Measurements from ENCODE around the gene C2CD3.

Gene C2CD3

GRCh38 chr11:74057249-74058151, 113.3 kb downstream of the C2CD3 start:
- no peak for DNase-seq

- no peak for DNase-seq
Measured at GRCh38 chr11:74055938-74056337, 114.9 kb downstream of the C2CD3 start.

GRCh38 chr11:74050465-74050864, 120.3 kb downstream of the C2CD3 start:
- no peak for DNase-seq

- no peak for DNase-seq
Measured at GRCh38 chr11:74048993-74049392, 121.8 kb downstream of the C2CD3 start.

GRCh38 chr11:74044538-74044937, 126.3 kb downstream of the C2CD3 start:
- DNase-seq, result no peak

- DNase-seq, result no peak
Measured at GRCh38 chr11:74043450-74043849, 127.4 kb downstream of the C2CD3 start.

GRCh38 chr11:74037309-74037708, 133.5 kb downstream of the C2CD3 start:
- DNase-seq, result no peak

GRCh38 chr11:74035264-74035663, 135.5 kb downstream of the C2CD3 start:
- no peak for DNase-seq

- DNase-seq, result no peak
Measured at GRCh38 chr11:74033046-74033445, 137.8 kb downstream of the C2CD3 start.

- no peak for DNase-seq
Measured at GRCh38 chr11:74030723-74031676, 139.8 kb downstream of the C2CD3 start.

- peak; percentile 13 for DNase-seq
Measured at GRCh38 chr11:74025467-74026166, 145.2 kb downstream of the C2CD3 start.

GRCh38 chr11:74024261-74025029, 146.4 kb downstream of the C2CD3 start:
- DNase-seq, result no peak

- DNase-seq, result no peak
Measured at GRCh38 chr11:74023276-74023675, 147.5 kb downstream of the C2CD3 start.

- no peak for DNase-seq
Measured at GRCh38 chr11:74022546-74022945, 148.3 kb downstream of the C2CD3 start.

- DNase-seq, result no peak
Measured at GRCh38 chr11:74021998-74022397, 148.8 kb downstream of the C2CD3 start.

GRCh38 chr11:74020539-74020938, 150.3 kb downstream of the C2CD3 start:
- DNase-seq, result no peak

- no peak for DNase-seq
Measured at GRCh38 chr11:74019860-74020259, 150.9 kb downstream of the C2CD3 start.

- no peak for DNase-seq
Measured at GRCh38 chr11:74019104-74019738, 151.6 kb downstream of the C2CD3 start.

GRCh38 chr11:74018331-74019005, 152.3 kb downstream of the C2CD3 start:
- DNase-seq, result no peak

- no peak for DNase-seq
Measured at GRCh38 chr11:74017631-74018030, 153.2 kb downstream of the C2CD3 start.
